Stimulated activated CD4-positive, alpha-beta T cell treated with anti-CD3 and anti-CD28 coated beads, Interleukin-4, amount 100 ng/mL, for 4 hours (primary cell): ENCODE data around the gene SNRPA.
"Not testable (repeated sequence)": the region's sequence is repeated elsewhere in the genome, so short reads cannot be mapped to it uniquely, and the experiment has no call there.

Source experiments
- DNase-seq, 2 experiments: peaks; one replicate each; pipeline ENCODE4 v3.0.0-alpha.2; 2020

SNRPA gene

GRCh38 chr19:40721936-40722661, 28.9 kb upstream of the SNRPA start:
- no peak for DNase-seq

DNA sequence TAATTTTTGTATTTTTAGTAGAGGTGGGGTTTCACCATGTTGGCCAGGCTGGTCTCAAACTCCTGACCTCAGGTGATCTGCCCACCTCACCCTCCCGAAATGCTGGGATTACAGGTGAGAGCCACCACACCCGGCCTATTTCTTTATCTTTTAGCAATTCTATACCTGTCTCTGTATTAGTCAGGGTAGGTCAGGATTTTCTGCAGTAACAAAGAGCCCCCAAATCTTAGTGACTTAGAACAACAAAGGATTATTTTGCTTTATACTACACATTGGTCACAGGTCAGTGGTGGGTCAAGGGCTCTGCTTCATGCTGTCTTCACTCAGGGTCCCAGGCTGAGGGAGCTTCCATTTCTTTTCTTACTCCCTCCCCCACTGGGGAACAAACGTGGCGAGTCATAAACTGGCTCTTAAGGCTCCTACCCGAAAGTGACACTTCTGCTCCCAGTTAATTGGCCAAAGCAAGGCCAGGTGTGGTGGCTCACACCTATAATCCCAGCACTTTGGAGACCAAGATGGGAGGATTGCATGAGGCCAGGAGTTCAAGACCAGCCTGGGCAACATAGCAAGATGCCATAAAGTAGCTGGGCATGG, 27.2 kb upstream of the SNRPA start:
- no peak for DNase-seq

- DNase-seq: no peak
Measured at GRCh38 chr19:40724315-40724714, 26.7 kb upstream of the SNRPA start.

DNA sequence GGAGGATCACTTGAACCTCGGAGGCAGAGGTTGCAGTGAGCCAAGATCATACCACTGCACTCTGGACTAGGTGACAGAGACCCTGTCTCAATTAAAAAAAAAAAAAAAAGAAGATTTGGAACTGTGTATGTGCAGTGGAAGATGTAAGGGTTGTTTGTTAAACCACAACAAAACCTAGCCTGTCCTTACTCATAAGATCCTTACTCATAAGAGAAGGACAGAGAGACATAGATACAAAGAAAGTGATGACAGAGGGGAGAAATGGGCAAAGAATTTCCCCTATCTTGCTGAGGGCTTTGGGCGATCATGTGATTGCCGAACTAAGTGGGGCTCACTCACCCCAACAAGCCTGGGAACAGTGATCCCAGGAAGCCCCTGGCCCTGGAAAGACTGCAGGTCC, 26.1 kb upstream of the SNRPA start:
- no peak for DNase-seq

GRCh38 chr19:40726279-40726678, 24.7 kb upstream of the SNRPA start:
- DNase-seq: no peak

DNA sequence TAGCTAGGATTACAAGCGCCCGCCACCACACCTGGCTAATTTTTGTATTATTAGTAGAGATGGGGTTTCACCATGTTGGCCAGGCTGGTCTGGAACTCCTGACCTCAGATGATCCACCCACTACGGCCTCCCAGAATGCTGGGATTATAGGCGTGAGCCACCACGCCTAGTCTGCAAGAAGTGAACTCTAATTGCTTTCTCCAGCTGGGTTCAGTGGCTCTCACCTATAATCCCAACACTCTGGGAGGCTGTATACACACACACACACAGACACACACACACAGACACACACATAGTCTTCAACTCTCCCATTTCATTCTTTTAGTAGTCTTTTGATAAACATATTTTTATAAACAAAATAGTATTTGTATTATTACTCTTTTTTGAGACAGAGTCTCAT, 20.9 kb upstream of the SNRPA start:
- DNase-seq: not testable (repeated sequence)

- DNase-seq: not testable (repeated sequence)
Measured at GRCh38 chr19:40732304-40732703, 18.7 kb upstream of the SNRPA start.

GRCh38 chr19:40733149-40733548, 17.9 kb upstream of the SNRPA start:
- no peak for DNase-seq

DNA sequence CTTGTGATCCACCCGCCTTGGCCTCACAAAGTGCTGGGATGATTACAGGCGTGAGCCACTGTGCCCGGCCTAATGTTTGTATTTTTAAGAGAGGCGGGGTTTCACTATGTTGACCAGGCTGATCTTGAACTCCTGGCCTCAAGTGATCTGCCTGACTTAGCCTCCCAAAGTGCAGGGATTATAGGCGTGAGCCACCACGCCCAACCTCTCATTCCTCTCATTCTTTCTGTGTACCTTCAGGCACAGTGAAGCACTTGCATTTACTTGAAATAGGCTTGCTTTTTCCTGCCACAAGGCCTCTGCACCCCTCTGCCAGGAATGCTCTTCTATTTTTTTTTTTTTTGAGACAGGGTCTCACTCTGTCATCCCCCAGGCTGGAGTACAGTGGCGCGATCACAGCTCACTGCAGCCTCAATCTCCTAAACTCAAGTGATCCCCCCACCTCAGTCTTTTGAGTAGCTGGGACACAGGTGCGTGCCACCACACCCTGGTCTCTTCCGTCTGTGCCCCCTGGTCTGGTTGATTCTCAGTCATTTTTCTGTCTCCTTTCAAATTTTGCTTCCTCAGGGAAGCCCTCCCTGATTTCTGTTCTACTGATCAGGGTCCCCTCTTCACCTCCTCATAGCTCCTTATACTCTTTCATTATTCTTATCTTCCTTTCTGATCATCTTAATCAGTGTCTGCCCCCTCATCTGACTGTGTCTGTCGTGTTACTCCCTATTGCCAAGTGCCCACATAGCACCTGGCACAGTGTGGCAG, 15.8 kb upstream of the SNRPA start:
- DNase-seq: no peak

GRCh38 chr19:40736661-40737060, 14.3 kb upstream of the SNRPA start:
- DNase-seq: no peak

DNA sequence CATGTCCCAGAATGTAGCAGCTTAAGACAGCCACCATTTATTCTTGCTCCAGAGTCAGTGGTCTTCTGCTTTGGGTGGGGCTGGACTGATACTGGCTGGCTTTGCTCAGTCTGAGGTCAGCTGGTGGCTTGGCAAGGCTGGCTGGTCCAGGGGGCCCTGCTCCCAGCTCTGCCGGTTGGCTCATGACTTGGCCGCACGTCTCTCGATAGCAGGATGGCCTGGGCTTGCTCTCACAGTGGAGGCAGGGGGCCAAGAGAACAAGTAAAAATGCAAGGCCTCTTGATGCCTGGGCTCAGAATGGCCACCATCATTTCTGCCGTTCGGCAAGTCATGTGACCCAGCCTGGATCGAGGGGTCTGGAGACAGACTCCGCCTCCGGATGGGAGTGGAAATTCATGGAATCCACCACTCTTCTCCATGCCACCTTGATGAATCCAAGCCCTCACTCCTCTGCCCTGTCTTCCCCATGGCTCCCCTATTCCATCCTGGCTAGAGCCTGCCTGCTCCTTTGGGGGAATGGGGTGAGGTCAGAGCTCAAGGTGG, 13.8 kb upstream of the SNRPA start:
- no peak for DNase-seq

- DNase-seq: no peak
Measured at GRCh38 chr19:40739030-40739839, 11.8 kb upstream of the SNRPA start.

- DNase-seq: no peak
Measured at GRCh38 chr19:40739871-40740703, 10.9 kb upstream of the SNRPA start.

DNA sequence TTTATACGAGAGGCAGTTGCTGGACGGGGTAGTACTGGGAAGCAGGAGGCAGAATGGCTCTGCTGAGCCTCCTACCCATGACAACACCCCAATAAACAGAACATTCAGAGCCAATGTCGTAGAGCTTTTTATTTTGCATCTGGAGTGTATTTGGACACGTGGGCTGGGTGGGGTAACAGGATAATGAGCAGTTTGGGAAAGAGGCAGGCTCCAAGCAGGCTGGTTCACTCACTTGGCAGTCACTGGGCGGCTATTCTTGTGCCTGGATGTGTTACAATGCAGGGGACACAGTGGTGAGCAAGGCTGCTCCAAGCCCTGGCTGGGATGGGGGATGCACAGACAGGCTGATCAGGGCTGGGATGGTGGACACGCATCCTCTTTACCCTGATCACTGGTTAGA, 10.3 kb upstream of the SNRPA start:
- DNase-seq: no peak

DNA sequence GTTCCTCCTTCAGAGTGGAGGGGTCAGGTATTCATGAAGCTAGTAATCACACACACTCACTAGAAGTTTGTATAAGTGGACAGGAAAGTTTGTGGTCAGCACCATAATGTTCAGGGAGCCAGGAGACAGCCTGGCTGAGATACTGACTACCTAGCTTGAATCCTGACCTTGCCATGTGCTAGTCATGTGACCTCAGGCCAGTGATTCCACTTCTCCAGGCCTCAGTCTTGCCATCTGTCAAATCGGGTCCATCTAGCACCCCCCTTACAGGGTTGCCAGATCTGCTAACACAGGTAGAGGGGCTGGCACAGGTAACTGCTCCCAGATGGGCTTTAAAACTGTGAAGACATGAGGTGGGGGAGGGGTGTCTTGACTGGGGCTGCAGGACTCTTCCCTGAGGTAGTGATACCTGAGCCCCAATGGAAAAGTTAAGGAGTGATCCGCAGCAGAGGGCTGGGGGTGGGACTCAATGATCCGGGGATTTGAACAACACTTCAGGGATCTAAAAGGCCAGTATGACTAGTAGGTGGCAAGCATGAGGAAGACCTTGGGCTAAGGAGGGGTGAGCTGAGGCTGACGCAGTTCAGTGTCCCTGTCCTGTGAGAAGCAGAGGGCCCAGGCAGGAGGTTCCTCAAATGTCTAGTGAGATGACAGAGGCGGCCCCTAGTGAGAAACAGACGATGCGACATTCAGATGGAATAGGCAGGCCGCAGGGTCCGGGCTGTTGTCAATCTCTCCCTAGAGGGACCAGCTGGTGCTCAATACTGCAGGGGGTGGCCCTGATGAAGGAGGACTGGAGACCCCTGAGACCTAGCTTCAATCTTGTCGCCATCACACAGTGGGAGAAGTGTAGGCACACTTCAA, 9.2 kb upstream of the SNRPA start:
- DNase-seq: no peak

- no peak for DNase-seq
Measured at GRCh38 chr19:40742477-40742876, 8.5 kb upstream of the SNRPA start.

GRCh38 chr19:40742886-40743285, 8.1 kb upstream of the SNRPA start:
- no peak for DNase-seq

DNA sequence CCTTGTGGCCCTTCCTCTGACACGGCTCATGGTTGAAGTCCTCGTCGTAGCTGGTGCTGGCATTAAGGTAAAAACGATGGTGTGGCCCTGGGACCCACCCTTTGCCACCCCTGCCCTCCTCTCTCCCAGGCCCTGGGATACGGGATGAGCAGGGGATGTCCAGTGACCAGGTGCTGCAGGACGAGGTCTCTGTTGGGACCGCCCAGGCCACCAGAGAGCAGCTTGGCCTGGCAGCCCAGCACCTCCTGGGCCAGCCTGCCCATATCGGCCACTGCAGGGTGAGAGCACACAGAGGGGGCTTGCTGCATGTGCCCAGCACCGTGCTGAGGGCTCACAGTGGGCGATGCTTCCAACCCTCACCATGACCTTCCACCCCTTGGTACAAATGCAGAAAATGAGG, 7.1 kb upstream of the SNRPA start:
- no peak for DNase-seq

GRCh38 chr19:40744554-40745401, 6.2 kb upstream of the SNRPA start:
- DNase-seq: no peak

DNA sequence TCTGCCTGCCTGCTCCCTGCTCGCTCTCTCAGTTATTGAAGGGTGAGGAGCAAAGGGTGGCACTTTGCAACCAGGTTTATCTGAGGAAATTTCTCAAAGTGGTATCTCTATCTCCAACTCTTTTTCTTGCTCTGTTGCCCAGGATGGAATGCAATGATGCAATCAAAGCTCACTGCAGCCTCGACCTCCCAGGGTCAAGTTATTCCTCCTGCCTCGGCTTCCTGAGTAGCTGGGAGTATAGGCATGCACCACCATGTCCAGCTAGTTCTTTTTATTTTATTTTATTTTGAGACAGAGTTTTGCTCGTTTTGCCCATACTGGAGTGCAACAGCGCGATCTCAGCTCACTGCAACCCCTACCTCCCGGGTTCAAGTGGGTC, 5.6 kb upstream of the SNRPA start:
- no peak for DNase-seq
